Upper lobe of left lung (tissue), 4 donors: ENCODE data around the gene CTCFL.

Experiments used
- CTCF ChIP-seq, 6 experiments: fragments of 450-650 bp in 4 of 6; fragments of 200-600 bp in 2 of 6; sonication (generic) in 2 of 6; IDR thresholded peaks; one replicate each; pipeline ENCODE4 v1.5.1; 2016 to 2019; ENCODE audit warnings: antibody characterized with exemption in 6 of 6
- POLR2A ChIP-seq, 4 donors: fragments of 450-650 bp; IDR thresholded peaks; one replicate each; pipeline ENCODE4 v1.5.1; 2016 to 2017; ENCODE audit warnings: antibody characterized with exemption in 4 of 4, mild to moderate bottlenecking in 2 of 4

GRCh38 chr20:57465943-57466342 lies 59.0 kb downstream of the CTCFL start:
- TF ChIP-seq CTCF (IDR thresholded peaks at IDR 0.05) (no peak), POLR2A (IDR thresholded peaks at IDR 0.05) (no peak)
